OCI-LY7 (cell line): ENCODE results near the gene KRTAP5-6. TPM values are rescaled to one million over a fixed set of nuclear protein-coding genes. Genes with fewer than 3 reads are reported as not detected.

Source experiments
- BruUV-seq: library from RNA; stranded (reverse); fragments of 400-500 nt; replicated peaks from 2 replicates; lab custom pipeline; 2021; lab: Mats Ljungman, UMichigan
- CTCF ChIA-PET: fragments of 300-600 bp; sonication (Branson Sonifier 250); formaldehyde crosslinking; loops from one replicate; lab custom pipeline; 2022; ENCODE audit warnings: antibody characterized with exemption; ENCODE audit not compliant: unreplicated experiment; lab: Charles Lee
- POLR2A ChIA-PET: fragments of 300-600 bp; sonication (Branson Sonifier 250); formaldehyde crosslinking; loops from one replicate; lab custom pipeline; 2022; ENCODE audit warnings: antibody characterized with exemption; lab: Charles Lee
- DNase-seq: peaks from one replicate; pipeline ENCODE4 v3.0.0-alpha.2; 2015; ENCODE audit warnings: low spot score
- H2AFZ ChIP-seq: fragments of 200-600 bp; sonication (generic), shearing (Covaris generic); 2 replicates; pipeline ENCODE4 v1.6.1; 2014; ENCODE audit warnings: mild to moderate bottlenecking, antibody characterized with exemption, low read length, moderate library complexity
- H3K27ac ChIP-seq: fragments of 200-600 bp; sonication (generic); 2 replicates; pipeline ENCODE4 v1.5.1; 2014; ENCODE audit warnings: mixed run types, low read depth, mild to moderate bottlenecking, moderate library complexity, low read length, inconsistent platforms; ENCODE audit not compliant: poor library complexity, severe bottlenecking
- H3K36me3 ChIP-seq: fragments of 200-600 bp; sonication (generic); 2 replicates; pipeline ENCODE4 v1.6.1; 2014; ENCODE audit warnings: mild to moderate bottlenecking, antibody characterized with exemption, low read length, moderate library complexity, mixed read lengths; ENCODE audit not compliant: insufficient read depth
- H3K4me1 ChIP-seq: fragments of 200-600 bp; sonication (generic); 2 replicates; pipeline ENCODE4 v1.5.1; 2014; ENCODE audit warnings: mild to moderate bottlenecking, low read length; ENCODE audit not compliant: insufficient read depth, poor library complexity, severe bottlenecking
- H3K4me2 ChIP-seq: fragments of 200-600 bp; sonication (generic); 2 replicates; pipeline ENCODE4 v1.6.1; 2014; ENCODE audit warnings: mild to moderate bottlenecking, low read length
- H3K4me3 ChIP-seq: fragments of 200-600 bp; sonication (generic); 2 replicates; pipeline ENCODE4 v1.5.1; 2014; ENCODE audit warnings: mild to moderate bottlenecking, low read depth, low read length; ENCODE audit not compliant: poor library complexity, severe bottlenecking
- H3K79me2 ChIP-seq: fragments of 200-600 bp; sonication (generic); 2 replicates; pipeline ENCODE4 v1.6.1; 2016; ENCODE audit warnings: low read depth, mild to moderate bottlenecking, low read length, moderate library complexity, mixed read lengths; ENCODE audit not compliant: insufficient read depth
- H3K9me2 ChIP-seq: fragments of 200-600 bp; sonication (generic); 2 replicates; pipeline ENCODE4 v1.6.1; 2016; ENCODE audit warnings: mild to moderate bottlenecking, low read length, mixed read lengths; ENCODE audit not compliant: insufficient read depth
- H3K9me3 ChIP-seq: fragments of 200-600 bp; sonication (generic); 2 replicates; pipeline ENCODE4 v1.6.1; 2014; ENCODE audit warnings: mild to moderate bottlenecking, mixed run types, low read length, mixed read lengths
- H4K20me1 ChIP-seq: fragments of 200-600 bp; sonication (generic); 2 replicates; pipeline ENCODE4 v1.6.1; 2014; ENCODE audit warnings: mild to moderate bottlenecking, antibody characterized with exemption, low read length, moderate library complexity, mixed read lengths; ENCODE audit not compliant: insufficient read depth
- EZH2phosphoT487 ChIP-seq: fragments of 200-600 bp; sonication (generic); IDR thresholded peaks from 2 replicates; pipeline ENCODE4 v1.6.1; 2018; ENCODE audit warnings: low read depth, borderline replicate concordance, mild to moderate bottlenecking, mixed run types, antibody characterized with exemption, low read length, moderate library complexity, mixed read lengths
- intact Hi-C: fragments of 100-400 bp; cut with micrococcal nuclease; formaldehyde crosslinking; loops from one replicate; pipeline ENCODE4 v1.10.0; 2022; ENCODE audit not compliant: unreplicated experiment
- total RNA-seq, 2 experiments: library from RNA; depleted of rRNA in 1 of 2; stranded (reverse); fragments of >200 nt in 1 of 2; shearing (Covaris generic) in 1 of 2; gene quantifications; 2 replicates each; pipeline ENCODE4 v1.2.3, GENCODE V29; 2014 to 2022
- TF ChIP-seq, protein P1 (sequence below): fragments of 200-600 bp; sonication (generic); conservative IDR thresholded peaks from 2 replicates; pipeline ENCODE4 v1.5.1; 2014; ENCODE audit warnings: mild to moderate bottlenecking, antibody characterized with exemption, low read length, moderate library complexity, mixed read lengths

The KRTAP5-6 gene
- total RNA-seq, 2 experiments from 2014 or later = not detected

DNA sequence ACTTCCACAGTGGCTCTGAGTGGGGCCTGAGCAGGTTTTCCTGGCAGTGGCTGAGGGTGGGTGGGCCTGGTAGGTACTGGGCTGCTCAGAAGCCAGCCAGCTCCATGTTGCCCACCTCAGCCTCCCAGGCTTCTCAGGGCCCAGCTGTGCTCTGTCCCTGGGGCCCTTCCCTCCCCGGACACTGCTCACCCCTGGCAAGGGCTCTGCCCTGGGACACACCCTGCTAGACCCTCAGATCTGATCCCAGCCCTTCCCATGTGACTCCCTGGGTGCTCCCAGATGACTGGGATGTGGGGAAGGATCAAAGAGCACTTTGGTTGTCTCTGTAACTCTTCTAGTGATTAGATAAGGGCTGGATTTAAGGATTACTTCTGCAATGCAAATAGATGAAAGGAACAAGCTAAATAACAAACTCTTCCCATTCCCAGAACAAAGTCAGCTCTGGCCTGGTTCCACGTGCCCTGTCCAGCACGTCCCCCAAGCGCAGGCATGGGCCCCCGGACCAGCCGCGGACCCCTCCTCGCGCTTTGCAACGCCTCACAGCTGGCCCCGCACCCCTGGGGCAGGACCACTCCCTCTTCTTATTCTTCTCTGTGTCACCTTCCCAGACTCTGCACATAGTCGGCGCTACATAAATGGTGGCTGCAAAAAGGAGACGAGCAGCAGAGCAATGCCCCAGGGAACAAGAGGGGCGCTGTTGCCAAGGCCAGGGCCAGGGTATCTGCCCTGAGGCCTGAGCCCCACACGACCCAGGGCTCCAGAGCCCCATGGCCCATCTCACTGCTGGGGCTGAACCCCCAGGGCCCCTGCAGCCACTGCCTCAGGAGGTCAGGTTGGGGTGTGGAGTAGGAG lies 5.7 kb upstream of the KRTAP5-6 start:
- no peaks in the 10 kb centered on the region for H3K9me3 ChIP-seq
- no peaks in the 10 kb centered on the region for H3K9me2 ChIP-seq
- peak; percentile 15 for DNase-seq
- H3K36me3 ChIP-seq = no peaks in the 10 kb centered on the region
- BruUV-seq = no TSS peak
- H2AFZ ChIP-seq = no peak overlapping the region
- POLR2A ChIA-PET = no interaction called here
- TF ChIP-seq EZH2phosphoT487 = no peak
- TF ChIP-seq, protein P1, sequence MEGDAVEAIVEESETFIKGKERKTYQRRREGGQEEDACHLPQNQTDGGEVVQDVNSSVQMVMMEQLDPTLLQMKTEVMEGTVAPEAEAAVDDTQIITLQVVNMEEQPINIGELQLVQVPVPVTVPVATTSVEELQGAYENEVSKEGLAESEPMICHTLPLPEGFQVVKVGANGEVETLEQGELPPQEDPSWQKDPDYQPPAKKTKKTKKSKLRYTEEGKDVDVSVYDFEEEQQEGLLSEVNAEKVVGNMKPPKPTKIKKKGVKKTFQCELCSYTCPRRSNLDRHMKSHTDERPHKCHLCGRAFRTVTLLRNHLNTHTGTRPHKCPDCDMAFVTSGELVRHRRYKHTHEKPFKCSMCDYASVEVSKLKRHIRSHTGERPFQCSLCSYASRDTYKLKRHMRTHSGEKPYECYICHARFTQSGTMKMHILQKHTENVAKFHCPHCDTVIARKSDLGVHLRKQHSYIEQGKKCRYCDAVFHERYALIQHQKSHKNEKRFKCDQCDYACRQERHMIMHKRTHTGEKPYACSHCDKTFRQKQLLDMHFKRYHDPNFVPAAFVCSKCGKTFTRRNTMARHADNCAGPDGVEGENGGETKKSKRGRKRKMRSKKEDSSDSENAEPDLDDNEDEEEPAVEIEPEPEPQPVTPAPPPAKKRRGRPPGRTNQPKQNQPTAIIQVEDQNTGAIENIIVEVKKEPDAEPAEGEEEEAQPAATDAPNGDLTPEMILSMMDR = peak; percentile 50
- H3K4me1 ChIP-seq = no peaks in the 10 kb centered on the region
- CTCF ChIA-PET = interaction anchor here (0.5 kb wide), 1 partner anchor 86 kb away, joined by 3 read pairs; no protein-coding TSS in a partner anchor
- intact Hi-C loops = loop anchor here (5.0 to 10.0 kb wide), 3 partner anchors 39 to 461 kb away; no protein-coding TSS in a partner anchor
- H3K27ac ChIP-seq = no peak overlapping the region
- H4K20me1 ChIP-seq = no peaks in the 10 kb centered on the region
- no peaks in the 10 kb centered on the region for H3K79me2 ChIP-seq
- H3K4me2 ChIP-seq = no peak overlapping the region
- H3K4me3 ChIP-seq = no peak overlapping the region

DNA sequence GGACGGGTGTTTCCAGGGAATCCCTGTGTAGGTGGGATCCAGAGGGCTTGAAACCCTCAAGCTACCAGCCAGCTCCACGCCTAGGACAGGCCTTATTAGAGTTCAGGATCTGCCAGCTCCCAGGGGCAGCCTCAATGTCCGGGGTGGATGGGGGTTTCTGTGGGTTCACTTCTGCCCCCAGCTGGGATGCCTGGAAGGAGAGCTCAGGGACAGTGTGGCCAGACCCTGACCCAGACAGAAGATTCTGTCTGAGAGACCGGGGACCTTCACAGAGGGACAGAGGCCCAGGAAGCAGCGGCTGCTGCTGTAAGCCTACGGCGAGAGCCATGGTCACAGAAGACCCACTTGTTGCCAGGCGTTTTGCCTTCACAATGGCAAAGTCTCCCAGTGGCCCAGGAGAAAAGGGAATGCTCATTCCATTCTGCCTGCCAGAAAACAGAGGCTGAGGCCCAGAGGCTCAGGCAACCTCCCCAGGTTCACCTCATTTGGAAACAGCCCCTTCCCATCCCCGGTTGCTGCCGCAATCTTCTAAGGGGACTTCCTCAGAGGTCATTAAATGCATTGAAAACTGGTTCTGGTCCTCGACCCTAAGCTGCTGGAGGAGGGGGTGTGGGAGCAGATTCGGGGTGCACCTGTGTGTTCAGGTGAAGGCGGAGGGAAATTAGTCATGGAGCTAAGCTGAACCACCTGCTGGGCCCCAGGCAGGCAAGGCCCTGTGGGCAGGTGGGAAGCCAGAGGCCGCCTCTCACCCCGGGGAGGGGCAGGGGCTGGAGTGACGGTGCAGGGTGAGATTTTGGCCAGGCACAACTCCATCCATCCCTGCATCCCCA lies 4.9 kb upstream of the KRTAP5-6 start:
- TF ChIP-seq, protein P1 = peak; percentile 25; the same call in 1 of the 2 replicates
- no peak for TF ChIP-seq EZH2phosphoT487
- DNase-seq = no peak
- intact Hi-C loops = loop anchor here (5.0 to 10.0 kb wide), 3 partner anchors 40 to 460 kb away; no protein-coding TSS in a partner anchor
- BruUV-seq = no TSS peak
- Histone ChIP-seq H3K79me2 (no peaks in the 10 kb centered on the region), H3K36me3 (no peaks in the 10 kb centered on the region), H2AFZ (no peak overlapping the region), H3K4me3 (no peak overlapping the region), H3K4me2 (no peak overlapping the region), H3K4me1 (no peaks in the 10 kb centered on the region), H3K9me2 (no peaks in the 10 kb centered on the region), H3K27ac (no peak overlapping the region), H3K9me3 (no peaks in the 10 kb centered on the region), H4K20me1 (no peaks in the 10 kb centered on the region)
- CTCF ChIA-PET = interaction anchor here (0.5 kb wide), 1 partner anchor 85 kb away, joined by 3 read pairs; no protein-coding TSS in a partner anchor
- POLR2A ChIA-PET = no interaction called here
